ENCODE measurements around the gene ARVCF. TPM values are rescaled to one million over a fixed set of nuclear protein-coding genes. Genes with fewer than 3 reads are reported as not detected.

ARVCF gene
- total and polyA plus RNA-seq, 9 of the 15 experiments (the other 6 are each of a cell fraction or from before 2014, with no cell fraction given) = 0.03 to 97.4 (median 15.6) TPM

DNA sequence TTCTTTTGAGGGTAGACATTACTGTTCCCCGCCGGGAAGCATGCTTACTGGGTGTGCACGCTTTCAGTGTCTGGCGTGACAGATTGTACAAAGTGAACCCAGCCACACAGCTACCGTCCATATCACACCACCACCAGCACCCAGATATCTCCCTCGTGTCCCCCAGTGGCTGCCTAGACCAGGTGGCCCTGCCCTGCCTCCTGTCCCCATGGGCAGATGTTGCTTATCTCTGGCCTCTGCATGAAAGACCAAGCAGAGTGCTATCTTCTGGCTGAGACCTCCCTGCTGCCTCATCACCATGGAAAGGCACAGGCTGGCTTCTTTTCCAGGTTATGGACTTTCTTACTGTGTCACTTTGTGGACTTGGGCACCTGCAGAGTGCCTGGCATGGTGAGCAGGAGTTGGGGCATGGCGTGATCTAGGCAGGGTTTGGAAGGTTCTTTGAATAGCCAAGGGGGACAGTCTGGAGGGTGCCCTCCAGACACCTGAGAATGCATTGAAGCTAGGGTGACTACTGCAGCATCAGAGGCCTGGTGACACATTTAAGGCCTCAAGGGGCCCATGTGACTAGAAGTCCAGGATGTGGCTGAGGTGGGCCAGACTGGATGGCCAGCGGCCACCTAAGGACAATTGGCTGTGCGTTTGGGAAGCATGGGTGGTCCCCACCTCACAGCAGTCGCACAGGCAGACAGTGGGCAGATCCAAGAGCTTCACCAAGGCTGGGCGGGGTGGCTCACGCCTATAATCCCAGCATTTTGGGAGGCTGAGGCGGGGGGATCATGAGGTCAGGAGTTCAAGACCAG is 9.0 kb upstream of the ARVCF start (continued):
- TF ChIP-seq, protein P1, sequence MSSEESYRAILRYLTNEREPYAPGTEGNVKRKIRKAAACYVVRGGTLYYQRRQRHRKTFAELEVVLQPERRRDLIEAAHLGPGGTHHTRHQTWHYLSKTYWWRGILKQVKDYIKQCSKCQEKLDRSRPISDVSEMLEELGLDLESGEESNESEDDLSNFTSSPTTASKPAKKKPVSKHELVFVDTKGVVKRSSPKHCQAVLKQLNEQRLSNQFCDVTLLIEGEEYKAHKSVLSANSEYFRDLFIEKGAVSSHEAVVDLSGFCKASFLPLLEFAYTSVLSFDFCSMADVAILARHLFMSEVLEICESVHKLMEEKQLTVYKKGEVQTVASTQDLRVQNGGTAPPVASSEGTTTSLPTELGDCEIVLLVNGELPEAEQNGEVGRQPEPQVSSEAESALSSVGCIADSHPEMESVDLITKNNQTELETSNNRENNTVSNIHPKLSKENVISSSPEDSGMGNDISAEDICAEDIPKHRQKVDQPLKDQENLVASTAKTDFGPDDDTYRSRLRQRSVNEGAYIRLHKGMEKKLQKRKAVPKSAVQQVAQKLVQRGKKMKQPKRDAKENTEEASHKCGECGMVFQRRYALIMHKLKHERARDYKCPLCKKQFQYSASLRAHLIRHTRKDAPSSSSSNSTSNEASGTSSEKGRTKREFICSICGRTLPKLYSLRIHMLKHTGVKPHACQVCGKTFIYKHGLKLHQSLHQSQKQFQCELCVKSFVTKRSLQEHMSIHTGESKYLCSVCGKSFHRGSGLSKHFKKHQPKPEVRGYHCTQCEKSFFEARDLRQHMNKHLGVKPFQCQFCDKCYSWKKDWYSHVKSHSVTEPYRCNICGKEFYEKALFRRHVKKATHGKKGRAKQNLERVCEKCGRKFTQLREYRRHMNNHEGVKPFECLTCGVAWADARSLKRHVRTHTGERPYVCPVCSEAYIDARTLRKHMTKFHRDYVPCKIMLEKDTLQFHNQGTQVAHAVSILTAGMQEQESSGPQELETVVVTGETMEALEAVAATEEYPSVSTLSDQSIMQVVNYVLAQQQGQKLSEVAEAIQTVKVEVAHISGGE (CRISPR knock-in tag; IDR thresholded peaks at IDR 0.05) = 0 out of 6 replicates have a peak, but pooled peaks of 1 of the 3 experiments have one; percentile 15
- TF ChIP-seq, protein P2, sequence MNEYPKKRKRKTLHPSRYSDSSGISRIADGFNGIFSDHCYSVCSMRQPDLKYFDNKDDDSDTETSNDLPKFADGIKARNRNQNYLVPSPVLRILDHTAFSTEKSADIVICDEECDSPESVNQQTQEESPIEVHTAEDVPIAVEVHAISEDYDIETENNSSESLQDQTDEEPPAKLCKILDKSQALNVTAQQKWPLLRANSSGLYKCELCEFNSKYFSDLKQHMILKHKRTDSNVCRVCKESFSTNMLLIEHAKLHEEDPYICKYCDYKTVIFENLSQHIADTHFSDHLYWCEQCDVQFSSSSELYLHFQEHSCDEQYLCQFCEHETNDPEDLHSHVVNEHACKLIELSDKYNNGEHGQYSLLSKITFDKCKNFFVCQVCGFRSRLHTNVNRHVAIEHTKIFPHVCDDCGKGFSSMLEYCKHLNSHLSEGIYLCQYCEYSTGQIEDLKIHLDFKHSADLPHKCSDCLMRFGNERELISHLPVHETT (CRISPR knock-in tag; conservative IDR thresholded peaks at IDR 0.05 in 1 of 2, IDR thresholded peaks at IDR 0.05 in 1 of 2) = no peak
- TF ChIP-seq BRD4 (IDR thresholded peaks at IDR 0.05) (no peak), JUND (IDR thresholded peaks at IDR 0.05; ENCODE audit: borderline replicate concordance, low read depth, low read length) (peak; percentile 88), JUND (tag; IDR thresholded peaks at IDR 0.05; ENCODE audit: borderline replicate concordance, low read depth, low read length) (peak; percentile 87; the same call in 1 of the 3 replicates), PHB2 (IDR thresholded peaks at IDR 0.05; ENCODE audit: low read depth) (no peak), RB1 (IDR thresholded peaks at IDR 0.05; ENCODE audit: low read depth) (no peak), ZNF764 (CRISPR knock-in tag; IDR thresholded peaks at IDR 0.05; ENCODE audit: low read depth) (peak; percentile 81), GABPB2 (CRISPR knock-in tag; conservative IDR thresholded peaks at IDR 0.05) (peak; percentile 93; the same call in 1 of the 2 replicates), TAL1 (IDR thresholded peaks at IDR 0.05) (no peak), KAT2B (IDR thresholded peaks at IDR 0.05; ENCODE audit: low read depth, low read length) (no peak), RAD51 (IDR thresholded peaks at IDR 0.05; ENCODE audit: borderline replicate concordance, low read depth) (no peak)
- TF ChIP-seq, protein P3, sequence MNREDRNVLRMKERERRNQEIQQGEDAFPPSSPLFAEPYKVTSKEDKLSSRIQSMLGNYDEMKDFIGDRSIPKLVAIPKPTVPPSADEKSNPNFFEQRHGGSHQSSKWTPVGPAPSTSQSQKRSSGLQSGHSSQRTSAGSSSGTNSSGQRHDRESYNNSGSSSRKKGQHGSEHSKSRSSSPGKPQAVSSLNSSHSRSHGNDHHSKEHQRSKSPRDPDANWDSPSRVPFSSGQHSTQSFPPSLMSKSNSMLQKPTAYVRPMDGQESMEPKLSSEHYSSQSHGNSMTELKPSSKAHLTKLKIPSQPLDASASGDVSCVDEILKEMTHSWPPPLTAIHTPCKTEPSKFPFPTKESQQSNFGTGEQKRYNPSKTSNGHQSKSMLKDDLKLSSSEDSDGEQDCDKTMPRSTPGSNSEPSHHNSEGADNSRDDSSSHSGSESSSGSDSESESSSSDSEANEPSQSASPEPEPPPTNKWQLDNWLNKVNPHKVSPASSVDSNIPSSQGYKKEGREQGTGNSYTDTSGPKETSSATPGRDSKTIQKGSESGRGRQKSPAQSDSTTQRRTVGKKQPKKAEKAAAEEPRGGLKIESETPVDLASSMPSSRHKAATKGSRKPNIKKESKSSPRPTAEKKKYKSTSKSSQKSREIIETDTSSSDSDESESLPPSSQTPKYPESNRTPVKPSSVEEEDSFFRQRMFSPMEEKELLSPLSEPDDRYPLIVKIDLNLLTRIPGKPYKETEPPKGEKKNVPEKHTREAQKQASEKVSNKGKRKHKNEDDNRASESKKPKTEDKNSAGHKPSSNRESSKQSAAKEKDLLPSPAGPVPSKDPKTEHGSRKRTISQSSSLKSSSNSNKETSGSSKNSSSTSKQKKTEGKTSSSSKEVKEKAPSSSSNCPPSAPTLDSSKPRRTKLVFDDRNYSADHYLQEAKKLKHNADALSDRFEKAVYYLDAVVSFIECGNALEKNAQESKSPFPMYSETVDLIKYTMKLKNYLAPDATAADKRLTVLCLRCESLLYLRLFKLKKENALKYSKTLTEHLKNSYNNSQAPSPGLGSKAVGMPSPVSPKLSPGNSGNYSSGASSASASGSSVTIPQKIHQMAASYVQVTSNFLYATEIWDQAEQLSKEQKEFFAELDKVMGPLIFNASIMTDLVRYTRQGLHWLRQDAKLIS (CRISPR knock-in tag; IDR thresholded peaks at IDR 0.05) = no peak
- TF ChIP-seq, protein P4, sequence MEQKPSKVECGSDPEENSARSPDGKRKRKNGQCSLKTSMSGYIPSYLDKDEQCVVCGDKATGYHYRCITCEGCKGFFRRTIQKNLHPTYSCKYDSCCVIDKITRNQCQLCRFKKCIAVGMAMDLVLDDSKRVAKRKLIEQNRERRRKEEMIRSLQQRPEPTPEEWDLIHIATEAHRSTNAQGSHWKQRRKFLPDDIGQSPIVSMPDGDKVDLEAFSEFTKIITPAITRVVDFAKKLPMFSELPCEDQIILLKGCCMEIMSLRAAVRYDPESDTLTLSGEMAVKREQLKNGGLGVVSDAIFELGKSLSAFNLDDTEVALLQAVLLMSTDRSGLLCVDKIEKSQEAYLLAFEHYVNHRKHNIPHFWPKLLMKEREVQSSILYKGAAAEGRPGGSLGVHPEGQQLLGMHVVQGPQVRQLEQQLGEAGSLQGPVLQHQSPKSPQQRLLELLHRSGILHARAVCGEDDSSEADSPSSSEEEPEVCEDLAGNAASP (IDR thresholded peaks at IDR 0.05) = no peak
- TF ChIP-seq, protein P5, sequence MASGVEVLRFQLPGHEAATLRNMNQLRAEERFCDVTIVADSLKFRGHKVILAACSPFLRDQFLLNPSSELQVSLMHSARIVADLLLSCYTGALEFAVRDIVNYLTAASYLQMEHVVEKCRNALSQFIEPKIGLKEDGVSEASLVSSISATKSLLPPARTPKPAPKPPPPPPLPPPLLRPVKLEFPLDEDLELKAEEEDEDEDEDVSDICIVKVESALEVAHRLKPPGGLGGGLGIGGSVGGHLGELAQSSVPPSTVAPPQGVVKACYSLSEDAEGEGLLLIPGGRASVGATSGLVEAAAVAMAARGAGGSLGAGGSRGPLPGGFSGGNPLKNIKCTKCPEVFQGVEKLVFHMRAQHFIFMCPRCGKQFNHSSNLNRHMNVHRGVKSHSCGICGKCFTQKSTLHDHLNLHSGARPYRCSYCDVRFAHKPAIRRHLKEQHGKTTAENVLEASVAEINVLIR (CRISPR knock-in tag; IDR thresholded peaks at IDR 0.05) = peak; percentile 76

Data from K562 (cell line).